Upper lobe of left lung (tissue), 4 donors: ENCODE measurements around the gene PTCHD1.

Experiments used
- CTCF ChIP-seq, 6 experiments: fragments of 450-650 bp in 4 of 6; fragments of 200-600 bp in 2 of 6; sonication (generic) in 2 of 6; IDR thresholded peaks; one replicate each; pipeline ENCODE4 v1.5.1; 2016 to 2019; ENCODE audit warnings: antibody characterized with exemption in 6 of 6
- POLR2A ChIP-seq, 4 donors: fragments of 450-650 bp; IDR thresholded peaks; one replicate each; pipeline ENCODE4 v1.5.1; 2016 to 2017; ENCODE audit warnings: antibody characterized with exemption in 4 of 4, mild to moderate bottlenecking in 2 of 4
- POLR2AphosphoS5 ChIP-seq, 2 donors: sonication (generic); formaldehyde crosslinking; IDR thresholded peaks; one replicate each; pipeline ENCODE4 v1.5.1; 2017; ENCODE audit warnings: antibody characterized with exemption in 2 of 2

GRCh38 chrX:23380581-23380980 is 45.9 kb downstream of the PTCHD1 start:
- no peak for TF ChIP-seq CTCF (IDR thresholded peaks at IDR 0.05)
- TF ChIP-seq POLR2A (IDR thresholded peaks at IDR 0.05) = no peak
- TF ChIP-seq POLR2AphosphoS5 (IDR thresholded peaks at IDR 0.05) = no peak
